Neural progenitor cell (in vitro differentiated cells): ENCODE results near the gene MLH1. TPM values are rescaled to one million over a fixed set of nuclear protein-coding genes. Genes with fewer than 3 reads are reported as not detected.
"Not testable (repeated sequence)": the region's sequence is repeated elsewhere in the genome, so short reads cannot be mapped to it uniquely, and the experiment has no call there.

Source experiments
- DNase-seq: peaks from one replicate; pipeline ENCODE4 v3.0.0-alpha.2; 2016; ENCODE audit warnings: low spot score
- H2AFZ ChIP-seq: fragments of 200-600 bp; sonication (generic); replicated peaks from 2 replicates; pipeline ENCODE4 v1.6.1; 2016; ENCODE audit warnings: antibody characterized with exemption
- H3F3A ChIP-seq: fragments of 200-600 bp; sonication (generic); 2 replicates; pipeline ENCODE4 v1.6.1; 2016; ENCODE audit warnings: antibody characterized with exemption, low read depth
- H3K27ac ChIP-seq: fragments of 200-600 bp; sonication (generic); 2 replicates; pipeline ENCODE4 v1.5.1; 2016; ENCODE audit warnings: mild to moderate bottlenecking
- H3K27me3 ChIP-seq: fragments of 200-600 bp; sonication (generic); 2 replicates; pipeline ENCODE4 v1.6.1; 2016; ENCODE audit warnings: mild to moderate bottlenecking, moderate library complexity
- H3K36me3 ChIP-seq: fragments of 200-600 bp; sonication (generic); 2 replicates; pipeline ENCODE4 v1.5.1; 2016
- H3K4me1 ChIP-seq: fragments of 200-600 bp; sonication (generic); 2 replicates; pipeline ENCODE4 v1.6.1; 2016; ENCODE audit warnings: mixed run types
- H3K4me2 ChIP-seq: fragments of 200-600 bp; sonication (generic); 2 replicates; pipeline ENCODE4 v1.6.1; 2016
- H3K4me3 ChIP-seq: fragments of 200-600 bp; sonication (generic); 2 replicates; pipeline ENCODE4 v1.5.1; 2016
- H3K79me2 ChIP-seq: fragments of 200-600 bp; sonication (generic); 2 replicates; pipeline ENCODE4 v1.6.1; 2016; ENCODE audit warnings: low read depth
- H3K9ac ChIP-seq: fragments of 200-600 bp; sonication (generic); 2 replicates; pipeline ENCODE4 v1.6.1; 2016
- H3K9me3 ChIP-seq: fragments of 200-600 bp; sonication (generic); 2 replicates; pipeline ENCODE4 v1.5.1; 2016; ENCODE audit warnings: low read depth
- H4K20me1 ChIP-seq: fragments of 200-600 bp; sonication (generic); 2 replicates; pipeline ENCODE4 v1.6.1; 2016; ENCODE audit warnings: low read depth
- H3K27ac Mint-ChIP-seq: 3 replicates; pipeline ENCODE4 v1.8.0; 2021; ENCODE audit warnings: mixed read lengths
- H3K27me3 Mint-ChIP-seq: 2 replicates; pipeline ENCODE4 v1.8.0; 2022; ENCODE audit warnings: low read depth, mild to moderate bottlenecking, inconsistent platforms, moderate library complexity, mixed read lengths; ENCODE audit not compliant: insufficient read depth
- H3K36me3 Mint-ChIP-seq: 3 replicates; pipeline ENCODE4 v1.8.0; 2021; ENCODE audit warnings: mixed read lengths
- H3K4me1 Mint-ChIP-seq: 3 replicates; pipeline ENCODE4 v1.8.0; 2021; ENCODE audit warnings: mixed read lengths
- H3K4me3 Mint-ChIP-seq: 3 replicates; pipeline ENCODE4 v1.8.0; 2021; ENCODE audit warnings: mild to moderate bottlenecking, moderate library complexity, mixed read lengths
- H3K9me3 Mint-ChIP-seq: 3 replicates; pipeline ENCODE4 v1.8.0; 2020; ENCODE audit warnings: mixed read lengths
- EZH2 ChIP-seq: fragments of 200-600 bp; sonication (generic); IDR thresholded peaks from 2 replicates; pipeline ENCODE4 v1.6.1; 2017; ENCODE audit warnings: antibody characterized with exemption, mild to moderate bottlenecking, moderate library complexity
- EZH2phosphoT487 ChIP-seq: fragments of 200-600 bp; sonication (generic); IDR thresholded peaks from 2 replicates; pipeline ENCODE4 v1.6.1; 2017; ENCODE audit warnings: antibody characterized with exemption
- total RNA-seq: library from RNA; depleted of rRNA; stranded (reverse); fragments of >200 nt; gene quantifications from 2 replicates; pipeline ENCODE4 v1.2.3, GENCODE V29; 2015; ENCODE audit warnings: low replicate concordance
- TF ChIP-seq, protein P1 (sequence below): fragments of 200-600 bp; sonication (generic); IDR thresholded peaks from 2 replicates; pipeline ENCODE4 v1.5.1; 2017; ENCODE audit warnings: antibody characterized with exemption, mild to moderate bottlenecking

The MLH1 gene
- total RNA-seq, 1 donor from 2014 or later: 71.1 TPM

DNA sequence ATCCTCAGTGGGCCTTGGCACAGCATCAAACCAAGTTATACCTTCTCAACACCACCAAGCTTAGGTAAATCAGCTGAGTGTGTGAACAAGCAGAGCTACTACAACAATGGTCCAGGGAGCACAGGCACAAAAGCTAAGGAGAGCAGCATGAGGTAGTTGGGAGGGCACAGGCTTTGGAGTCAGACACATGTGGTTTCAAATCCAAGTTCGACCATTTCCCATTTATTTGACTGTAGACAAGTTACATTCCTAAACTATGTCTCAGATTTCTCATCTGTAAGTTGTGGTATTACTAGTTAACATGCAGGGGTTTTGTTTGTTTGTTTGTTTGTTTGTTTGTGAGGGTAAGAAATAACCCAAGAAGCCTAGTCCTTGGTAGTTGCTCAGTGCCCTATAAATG, 46.9 kb downstream of the MLH1 start:
- H3K36me3 Mint-ChIP-seq: peaks cover 57% of the 10 kb centered on the region
- no peak overlapping the region for H3K9ac ChIP-seq
- H3K9me3 Mint-ChIP-seq: peaks cover 17% of the 10 kb centered on the region
- H3K4me1 ChIP-seq: peaks cover 6% of the 10 kb centered on the region
- H3K4me2 ChIP-seq: no peak overlapping the region
- no peaks in the 10 kb centered on the region for H3K4me1 Mint-ChIP-seq
- H2AFZ ChIP-seq: no peak overlapping the region
- peaks cover 23% of the 10 kb centered on the region for H3K36me3 ChIP-seq
- no peak for TF ChIP-seq EZH2phosphoT487
- TF ChIP-seq EZH2: no peak
- TF ChIP-seq, protein P1, sequence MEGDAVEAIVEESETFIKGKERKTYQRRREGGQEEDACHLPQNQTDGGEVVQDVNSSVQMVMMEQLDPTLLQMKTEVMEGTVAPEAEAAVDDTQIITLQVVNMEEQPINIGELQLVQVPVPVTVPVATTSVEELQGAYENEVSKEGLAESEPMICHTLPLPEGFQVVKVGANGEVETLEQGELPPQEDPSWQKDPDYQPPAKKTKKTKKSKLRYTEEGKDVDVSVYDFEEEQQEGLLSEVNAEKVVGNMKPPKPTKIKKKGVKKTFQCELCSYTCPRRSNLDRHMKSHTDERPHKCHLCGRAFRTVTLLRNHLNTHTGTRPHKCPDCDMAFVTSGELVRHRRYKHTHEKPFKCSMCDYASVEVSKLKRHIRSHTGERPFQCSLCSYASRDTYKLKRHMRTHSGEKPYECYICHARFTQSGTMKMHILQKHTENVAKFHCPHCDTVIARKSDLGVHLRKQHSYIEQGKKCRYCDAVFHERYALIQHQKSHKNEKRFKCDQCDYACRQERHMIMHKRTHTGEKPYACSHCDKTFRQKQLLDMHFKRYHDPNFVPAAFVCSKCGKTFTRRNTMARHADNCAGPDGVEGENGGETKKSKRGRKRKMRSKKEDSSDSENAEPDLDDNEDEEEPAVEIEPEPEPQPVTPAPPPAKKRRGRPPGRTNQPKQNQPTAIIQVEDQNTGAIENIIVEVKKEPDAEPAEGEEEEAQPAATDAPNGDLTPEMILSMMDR: no peak
- H3K27me3 ChIP-seq: no peaks in the 10 kb centered on the region
- no peak for DNase-seq
- no peaks in the 10 kb centered on the region for H3F3A ChIP-seq
- no peak overlapping the region for H3K27ac ChIP-seq
- no peaks in the 10 kb centered on the region for H3K9me3 ChIP-seq
- H3K27me3 Mint-ChIP-seq: no peaks in the 10 kb centered on the region
- no peaks in the 10 kb centered on the region for H4K20me1 ChIP-seq
- H3K79me2 ChIP-seq: no peaks in the 10 kb centered on the region
- no peak overlapping the region for H3K4me3 Mint-ChIP-seq
- H3K4me3 ChIP-seq: no peak overlapping the region
- H3K27ac Mint-ChIP-seq: peak overlapping the region; percentile 16

DNA sequence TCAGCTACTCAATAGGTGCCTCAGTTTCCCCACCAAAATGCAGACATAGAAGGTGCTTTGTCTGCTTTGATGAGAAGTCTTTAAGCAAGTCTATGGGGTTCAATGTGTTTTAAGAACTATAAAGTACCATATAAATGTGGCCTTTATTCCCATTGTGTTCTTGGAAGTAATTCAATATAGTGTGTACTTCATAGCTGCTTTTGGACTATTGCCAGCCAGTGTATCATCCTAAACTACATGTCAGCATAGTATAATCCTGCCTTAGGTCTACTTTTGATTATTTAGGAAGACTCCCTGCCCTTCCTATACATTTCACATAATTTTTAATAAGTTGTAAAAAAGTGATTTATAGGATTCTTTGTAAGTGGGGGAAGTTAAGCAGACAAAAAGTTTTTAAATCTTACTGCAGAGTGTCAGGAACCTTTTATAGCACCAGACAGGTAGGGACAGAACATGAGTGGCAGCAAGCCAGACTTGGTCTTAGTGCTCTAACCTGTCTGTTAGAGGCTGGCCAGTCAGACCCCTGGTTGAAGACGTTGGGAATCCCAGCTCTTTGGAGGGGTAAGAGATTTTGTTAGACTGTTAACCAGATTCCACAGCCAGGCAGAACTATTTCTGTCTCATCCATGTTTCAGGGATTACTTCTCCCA, 48.4 kb downstream of the MLH1 start:
- no peak for DNase-seq
- H3K9me3 Mint-ChIP-seq: peaks cover 4% of the 10 kb centered on the region
- no peaks in the 10 kb centered on the region for H3K9me3 ChIP-seq
- no peaks in the 10 kb centered on the region for H3F3A ChIP-seq
- no peaks in the 10 kb centered on the region for H3K4me1 Mint-ChIP-seq
- peaks cover 16% of the 10 kb centered on the region for H3K36me3 ChIP-seq
- H3K27me3 ChIP-seq: no peaks in the 10 kb centered on the region
- no peak overlapping the region for H3K4me3 ChIP-seq
- no peak overlapping the region for H3K27ac ChIP-seq
- H3K36me3 Mint-ChIP-seq: peaks cover 47% of the 10 kb centered on the region
- no peak for TF ChIP-seq EZH2
- TF ChIP-seq EZH2phosphoT487: no peak
- peaks cover 6% of the 10 kb centered on the region for H3K4me1 ChIP-seq
- no peaks in the 10 kb centered on the region for H3K79me2 ChIP-seq
- no peak overlapping the region for H3K4me3 Mint-ChIP-seq
- no peaks in the 10 kb centered on the region for H4K20me1 ChIP-seq
- H3K27ac Mint-ChIP-seq: no peak overlapping the region
- H3K4me2 ChIP-seq: no peak overlapping the region
- H2AFZ ChIP-seq: no peak overlapping the region
- H3K27me3 Mint-ChIP-seq: no peaks in the 10 kb centered on the region
- no peak overlapping the region for H3K9ac ChIP-seq

DNA sequence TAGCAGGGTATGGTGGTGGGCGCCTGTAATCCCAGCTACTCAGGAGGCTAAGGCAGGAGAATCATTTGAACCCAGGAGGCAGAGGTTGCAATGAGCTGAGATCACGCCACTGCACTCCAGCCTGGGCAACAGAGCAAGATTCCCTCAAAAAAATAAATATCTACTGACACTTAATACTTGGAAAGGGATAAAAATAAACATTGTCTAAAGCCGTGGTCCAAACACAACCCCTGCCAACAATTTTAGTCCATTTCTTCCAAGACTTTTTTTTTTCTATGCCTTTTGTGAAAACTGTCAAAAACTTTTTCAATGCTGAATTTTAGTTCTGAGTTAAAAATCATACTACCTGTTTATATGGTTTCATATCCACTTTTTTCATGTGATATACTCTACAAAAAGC, 49.4 kb downstream of the MLH1 start:
- not testable (repeated sequence) for H3K4me1 Mint-ChIP-seq, H3K27ac ChIP-seq, H3K9me3 ChIP-seq, H3K4me3 ChIP-seq, DNase-seq, H3K27ac Mint-ChIP-seq, H3K4me3 Mint-ChIP-seq, H3K4me1 ChIP-seq, H3K27me3 ChIP-seq, H3K9ac ChIP-seq, H3K27me3 Mint-ChIP-seq, H3K9me3 Mint-ChIP-seq, H4K20me1 ChIP-seq, H3K4me2 ChIP-seq, H3K79me2 ChIP-seq, H2AFZ ChIP-seq, H3F3A ChIP-seq
- H3K36me3 ChIP-seq: peaks cover 14% of the 10 kb centered on the region
- H3K36me3 Mint-ChIP-seq: peaks cover 48% of the 10 kb centered on the region

DNA sequence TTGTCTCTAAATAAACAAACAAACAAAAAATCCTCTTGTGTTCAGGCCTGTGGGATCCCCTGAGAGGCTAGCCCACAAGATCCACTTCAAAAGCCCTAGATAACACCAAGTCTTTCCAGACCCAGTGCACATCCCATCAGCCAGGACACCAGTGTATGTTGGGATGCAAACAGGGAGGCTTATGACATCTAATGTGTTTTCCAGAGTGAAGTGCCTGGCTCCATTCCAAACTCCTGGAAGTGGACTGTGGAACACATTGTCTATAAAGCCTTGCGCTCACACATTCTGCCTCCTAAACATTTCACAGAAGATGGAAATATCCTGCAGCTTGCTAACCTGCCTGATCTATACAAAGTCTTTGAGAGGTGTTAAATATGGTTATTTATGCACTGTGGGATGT, 57.0 kb downstream of the MLH1 start:
- Mint-ChIP-seq H3K27me3 (no peaks in the 10 kb centered on the region), H3K27ac (no peak overlapping the region), H3K36me3 (peaks cover 44% of the 10 kb centered on the region), H3K4me3 (no peak overlapping the region), H3K4me1 (no peaks in the 10 kb centered on the region), H3K9me3 (no peaks in the 10 kb centered on the region)
- no peak overlapping the region for H3K9ac ChIP-seq
- H3K4me2 ChIP-seq: no peak overlapping the region
- DNase-seq: no peak
- no peaks in the 10 kb centered on the region for H3F3A ChIP-seq
- no peak overlapping the region for H3K27ac ChIP-seq
- H3K36me3 ChIP-seq: peaks cover 14% of the 10 kb centered on the region
- no peak for TF ChIP-seq EZH2phosphoT487
- no peak for TF ChIP-seq EZH2
- TF ChIP-seq, protein P1: no peak
- H3K79me2 ChIP-seq: no peaks in the 10 kb centered on the region
- H3K4me1 ChIP-seq: no peaks in the 10 kb centered on the region
- H4K20me1 ChIP-seq: no peaks in the 10 kb centered on the region
- no peaks in the 10 kb centered on the region for H3K9me3 ChIP-seq
- H3K4me3 ChIP-seq: no peak overlapping the region
- H3K27me3 ChIP-seq: no peaks in the 10 kb centered on the region
- no peak overlapping the region for H2AFZ ChIP-seq
